ENCODE results near the gene HOXC10.

GRCh38 chr12:54019924-54020590 is 35.1 kb downstream of the HOXC10 start:
- TF ChIP-seq POLR2A (IDR thresholded peaks at IDR 0.05; ENCODE audit: low read depth, low read length): no peak
- no peak for TF ChIP-seq POLR2AphosphoS5 (IDR thresholded peaks at IDR 0.05; ENCODE audit: low read depth, low read length)
- TF ChIP-seq TAF1 (IDR thresholded peaks at IDR 0.05; ENCODE audit: low read depth, low read length): no peak
- no peak for TF ChIP-seq SPI1 (IDR thresholded peaks at IDR 0.05; ENCODE audit: low read depth, low read length)
- no peak for TF ChIP-seq POU2F2 (IDR thresholded peaks at IDR 0.05; ENCODE audit: low read depth, low read length)
- no peak for TF ChIP-seq PAX5 (IDR thresholded peaks at IDR 0.05; ENCODE audit: insufficient read depth, low read length, severe bottlenecking)

All from GM12891 (cell line).